Esophagus muscularis mucosa (tissue), 4 donors: ENCODE results near the gene IL11RA. TPM values are rescaled to one million over a fixed set of nuclear protein-coding genes. Genes with fewer than 3 reads are reported as not detected.
A peak's percentile ranks its signal among the peaks of the same experiment; 100 is the strongest.

Experiments
- DNase-seq: peaks from one replicate; pipeline ENCODE4 v3.0.0-alpha.2; 2017; ENCODE audit errors: extremely low spot score
- H3K27ac ChIP-seq, 4 donors: fragments of 200-600 bp; sonication (generic); replicated peaks in 1 of 4; 1 replicate in 3 of 4; 2 replicates in 1 of 4; pipeline ENCODE4 v1.5.1; 2016 to 2019; ENCODE audit warnings: mild to moderate bottlenecking in 1 of 4
- H3K27me3 ChIP-seq, 4 donors: fragments of 200-600 bp; sonication (generic); one replicate each; pipeline versions ENCODE4 v1.5.1 to v1.6.0; 2016 to 2019
- H3K36me3 ChIP-seq, 4 donors: fragments of 200-600 bp; sonication (generic); one replicate each; pipeline ENCODE4 v1.5.1; 2016 to 2019
- H3K4me1 ChIP-seq, 4 donors: fragments of 200-600 bp; sonication (generic); one replicate each; pipeline ENCODE4 v1.5.1; 2016 to 2019
- H3K4me3 ChIP-seq, 4 donors: fragments of 200-600 bp; sonication (generic); 1 replicate in 2 of 4; 2 replicates in 2 of 4; pipeline ENCODE4 v1.5.1; 2016 to 2019; ENCODE audit warnings: mild to moderate bottlenecking in 4 of 4, moderate library complexity in 1 of 4
- H3K9me3 ChIP-seq, 4 donors: fragments of 200-600 bp; sonication (generic); 1 replicate in 3 of 4; 2 replicates in 1 of 4; pipeline ENCODE4 v1.5.1; 2016 to 2019
- CTCF ChIP-seq, 3 experiments: fragments of 200-600 bp in 2 of 3; fragments of 450-650 bp in 1 of 3; sonication (generic) in 2 of 3; IDR thresholded peaks; one replicate each; pipeline ENCODE4 v1.5.1; 2017 to 2019; ENCODE audit warnings: antibody characterized with exemption in 3 of 3, mild to moderate bottlenecking in 2 of 3, moderate library complexity in 1 of 3
- EP300 ChIP-seq: sonication (generic); formaldehyde crosslinking; IDR thresholded peaks from one replicate; pipeline ENCODE4 v1.6.1; 2017; ENCODE audit warnings: antibody characterized with exemption
- POLR2A ChIP-seq: fragments of 450-650 bp; IDR thresholded peaks from one replicate; pipeline ENCODE4 v1.6.1; 2017; ENCODE audit warnings: antibody characterized with exemption, moderate library complexity, mild to moderate bottlenecking, low read depth
- POLR2AphosphoS5 ChIP-seq, 2 donors: sonication (generic); formaldehyde crosslinking; IDR thresholded peaks; one replicate each; pipeline ENCODE4 v1.6.1; 2017; ENCODE audit warnings: antibody characterized with exemption in 2 of 2
- WGBS: methylation state at CpG from one replicate; pipeline ENCODE4 v1.1.5; 2018; 5-methylcytosine and 5-hydroxymethylcytosine counted together
- intact Hi-C: fragments of 100-400 bp; cut with DNase I; formaldehyde crosslinking; loops from one replicate; pipeline ENCODE4 v1.15.1; 2023
- total RNA-seq, 4 donors: library from RNA; depleted of rRNA; stranded (reverse); fragments of >200 nt; gene quantifications; one replicate each; pipeline versions ENCODE4 v1.1.0 to v1.2.1, GENCODE V29; 2016

The IL11RA gene
- total RNA-seq, 4 donors from 2014 or later: 33.0 to 40.2 (median 33.9) TPM

- peaks cover 22 to 27% (median 25%) of the 10 kb centered on the region in 4 donors for H3K4me1 ChIP-seq
- H3K27me3 ChIP-seq: peaks cover 0 to 4% (median 0%) of the 10 kb centered on the region in 4 donors
- intact Hi-C loops: no loop called here
- no peak overlapping the region for H3K27ac ChIP-seq
- 89% methylated on average over 1 of the region's 1 CpG for WGBS
- TF ChIP-seq CTCF (IDR thresholded peaks at IDR 0.05): no peak
- TF ChIP-seq EP300: no peak
- TF ChIP-seq POLR2AphosphoS5 (IDR thresholded peaks at IDR 0.05): no peak
- TF ChIP-seq POLR2A: no peak
- H3K9me3 ChIP-seq: peaks cover 0 to 3% (median 0%) of the 10 kb centered on the region in 4 donors
- no peak overlapping the region for H3K4me3 ChIP-seq
- DNase-seq: no peak
- H3K36me3 ChIP-seq: no peaks in the 10 kb centered on the region
These were observed 9.3 kb upstream of the IL11RA start for GRCh38 chr9:34642679-34643078.

- peaks cover 9 to 18% (median 14%) of the 10 kb centered on the region in 4 donors for H3K36me3 ChIP-seq
- H3K4me3 ChIP-seq: no peak overlapping the region
- no peaks in the 10 kb centered on the region for H3K9me3 ChIP-seq
- intact Hi-C loops: no loop called here
- no peaks in the 10 kb centered on the region for H3K27me3 ChIP-seq
- peaks cover 22 to 29% (median 27%) of the 10 kb centered on the region in 4 donors for H3K4me1 ChIP-seq
- TF ChIP-seq POLR2AphosphoS5 (IDR thresholded peaks at IDR 0.05): no peak
- no peak overlapping the region for H3K27ac ChIP-seq
- DNase-seq: no peak
These were observed 7.1 kb upstream of the IL11RA start for GRCh38 chr9:34644766-34645314.

GRCh38 chr9:34646211-34647083, 5.5 kb upstream of the IL11RA start, which contains the start of gene GALT:
GALT (plus strand) TSS chr9:34646675; CDS start chr9:34646705, 30 bp downstream.
- no peaks in the 10 kb centered on the region for H3K27me3 ChIP-seq
- peak within 1 kb of the TSS; percentile 86 to 90 (median 88) for H3K27ac ChIP-seq
- H3K4me1 ChIP-seq: peaks cover 29 to 41% (median 37%) of the 10 kb centered on the region in 4 donors
- WGBS: 14% methylated on average over 16 of the region's 43 CpGs
- peak; percentile 99 for DNase-seq
- H3K4me3 ChIP-seq: peak within 1 kb of the TSS; percentile 64 to 94 (median 74)
- intact Hi-C loops: no loop called here
- H3K9me3 ChIP-seq: no peaks in the 10 kb centered on the region
- H3K36me3 ChIP-seq: peaks cover 10 to 20% (median 16%) of the 10 kb centered on the region in 4 donors
- TF ChIP-seq CTCF (IDR thresholded peaks at IDR 0.05) (peak; percentile 32 to 46 (median 39)), EP300 (no peak), POLR2AphosphoS5 (IDR thresholded peaks at IDR 0.05) (peak; percentile 70 to 76)

- Histone ChIP-seq H3K27me3 (no peaks in the 10 kb centered on the region), H3K36me3 (peaks cover 10 to 20% (median 16%) of the 10 kb centered on the region in 4 donors), H3K4me3 (peak overlapping the region; percentile 64 to 94 (median 74)), H3K27ac (peak overlapping the region; percentile 86 to 90 (median 88)), H3K4me1 (peaks cover 31 to 47% (median 42%) of the 10 kb centered on the region in 4 donors), H3K9me3 (no peaks in the 10 kb centered on the region)
- no peak for TF ChIP-seq POLR2AphosphoS5 (IDR thresholded peaks at IDR 0.05)
- no peak for TF ChIP-seq POLR2A
- no peak for TF ChIP-seq CTCF (IDR thresholded peaks at IDR 0.05)
- TF ChIP-seq EP300: no peak
- 6% methylated on average over 8 of the region's 8 CpGs for whole genome bisulfite sequencing
- intact Hi-C loops: no loop called here
- no peak for DNase-seq
These were observed 4.9 kb upstream of the IL11RA start for GRCh38 chr9:34647084-34647403.

GRCh38 chr9:34647651-34648050, 4.3 kb upstream of the IL11RA start:
- Histone ChIP-seq H3K4me1 (peaks cover 37 to 53% (median 48%) of the 10 kb centered on the region in 4 donors), H3K27ac (peak overlapping the region; percentile 86 to 90 (median 88)), H3K4me3 (peak overlapping the region; percentile 64 to 94 (median 74)), H3K36me3 (peaks cover 10 to 20% (median 16%) of the 10 kb centered on the region in 4 donors), H3K27me3 (no peaks in the 10 kb centered on the region), H3K9me3 (no peaks in the 10 kb centered on the region)
- TF ChIP-seq POLR2A: no peak
- TF ChIP-seq CTCF (IDR thresholded peaks at IDR 0.05): no peak
- TF ChIP-seq EP300: no peak
- no peak for TF ChIP-seq POLR2AphosphoS5 (IDR thresholded peaks at IDR 0.05)
- no peak for DNase-seq
- intact Hi-C loops: no loop called here
- 74% methylated on average over 10 of the region's 10 CpGs for whole genome bisulfite sequencing
